HCT116 (cell line): ENCODE measurements around the gene TBC1D16. TPM values are rescaled to one million over a fixed set of nuclear protein-coding genes. Genes with fewer than 3 reads are reported as not detected.

Experiments used
- ATAC-seq: fragments of 200-7000 bp; cut with Tn5 transposase; 2 replicates; pipeline ENCODE4 v1.9.1; 2020; ENCODE audit warnings: mild to moderate bottlenecking, moderate library complexity
- BruUV-seq: library from RNA; stranded (reverse); fragments of 400-500 nt; replicated peaks from 2 replicates; lab custom pipeline; 2021; lab: Mats Ljungman, UMichigan
- CTCF ChIA-PET: fragments of 300-600 bp; sonication (Branson Sonifier 250); formaldehyde crosslinking; loops from one replicate; lab custom pipeline; 2021; ENCODE audit warnings: antibody characterized with exemption; lab: Charles Lee
- POLR2A ChIA-PET: fragments of 300-600, 350-600 bp; sonication (Branson Sonifier 250); formaldehyde crosslinking; loops from one replicate; lab custom pipeline; 2021; ENCODE audit warnings: antibody characterized with exemption; lab: Charles Lee
- RAD21 ChIA-PET, 2 experiments: fragments of 300-600 bp; sonication (Branson Sonifier 250); formaldehyde crosslinking; loops; one replicate each; lab custom pipeline; 2023; ENCODE audit warnings: low total read pairs in 2 of 2; ENCODE audit not compliant: uncharacterized antibody in 2 of 2, unreplicated experiment in 2 of 2, low non-redundant PET in 1 of 2; lab: Charles Lee
- DNase-seq: peaks from one replicate; pipeline ENCODE4 v3.0.0-alpha.2; 2010; ENCODE audit warnings: low read depth, low spot score
- H2AFZ ChIP-seq: fragments of 200-600 bp; shearing (Covaris generic), sonication (generic); 2 replicates; pipeline ENCODE4 v1.6.1; 2017; ENCODE audit warnings: low read depth, mixed run types, mixed read lengths, antibody characterized with exemption, low read length; ENCODE audit not compliant: poor library complexity, severe bottlenecking
- H3K27ac ChIP-seq: 2 replicates; pipeline ENCODE4 v1.5.1; 2012; ENCODE audit warnings: low read depth, low read length
- H3K27me3 ChIP-seq: fragments of 200-600 bp; sonication (generic); 2 replicates; pipeline ENCODE4 v1.6.1; 2016; ENCODE audit warnings: mixed run types, low read length, mixed read lengths; ENCODE audit not compliant: insufficient read depth
- H3K36me3 ChIP-seq, 2 experiments: fragments of 200-500 bp in 1 of 2; fragments of 200-600 bp in 1 of 2; sonication (Bioruptor generic) in 1 of 2; sonication (generic) in 1 of 2; 2 replicates each; pipeline versions ENCODE4 v1.5.1 to v1.6.1; 2014 to 2016; ENCODE audit warnings: low read length in 2 of 2, inconsistent platforms in 1 of 2, mixed read lengths in 1 of 2, mixed run types in 1 of 2; ENCODE audit not compliant: insufficient read depth in 2 of 2, control insufficient read depth in 1 of 2
- H3K4me1 ChIP-seq, 2 experiments: fragments of 200-600 bp in 1 of 2; sonication (generic) in 1 of 2; 2 replicates each; pipeline versions ENCODE4 v1.5.1 to v1.6.1; 2012 to 2017; ENCODE audit warnings: low read length in 2 of 2, inconsistent platforms in 1 of 2, mild to moderate bottlenecking in 1 of 2, mixed read lengths in 1 of 2, mixed run types in 1 of 2, moderate library complexity in 1 of 2; ENCODE audit not compliant: insufficient read depth in 2 of 2, control insufficient read depth in 1 of 2
- H3K4me2 ChIP-seq: fragments of 200-600 bp; sonication (generic); 2 replicates; pipeline ENCODE4 v1.6.1; 2017; ENCODE audit warnings: mixed run types, low read length, mixed read lengths
- H3K4me3 ChIP-seq, 2 experiments: fragments of 200-600 bp in 1 of 2; sonication (generic) in 1 of 2; replicated peaks in 1 of 2; 2 replicates each; pipeline ENCODE4 v1.5.1; 2011 to 2016; ENCODE audit warnings: low read length in 2 of 2, control low read depth in 1 of 2, low read depth in 1 of 2, mild to moderate bottlenecking in 1 of 2, mixed read lengths in 1 of 2, mixed run types in 1 of 2
- H3K79me2 ChIP-seq: fragments of 200-600 bp; sonication (generic); 2 replicates; pipeline ENCODE4 v1.6.1; 2017; ENCODE audit warnings: mild to moderate bottlenecking, mixed run types, low read length, moderate library complexity, mixed read lengths; ENCODE audit not compliant: insufficient read depth
- H3K9ac ChIP-seq: fragments of 200-600 bp; sonication (generic); 2 replicates; pipeline ENCODE4 v1.6.1; 2016; ENCODE audit warnings: low read length, mixed read lengths
- H3K9me2 ChIP-seq: fragments of 200-600 bp; sonication (generic), shearing (Covaris generic); 2 replicates; pipeline ENCODE4 v1.6.1; 2017; ENCODE audit warnings: mixed run types, mild to moderate bottlenecking, moderate library complexity; ENCODE audit not compliant: insufficient read depth
- H3K9me3 ChIP-seq, 2 experiments: fragments of 200-500 bp in 1 of 2; fragments of 200-600 bp in 1 of 2; sonication (Bioruptor generic) in 1 of 2; sonication (generic) in 1 of 2; 2 replicates each; pipeline ENCODE4 v1.6.1; 2014 to 2017; ENCODE audit warnings: low read length in 2 of 2, mixed read lengths in 2 of 2, inconsistent platforms in 1 of 2, low read depth in 1 of 2, mild to moderate bottlenecking in 1 of 2, mixed run types in 1 of 2, moderate library complexity in 1 of 2; ENCODE audit not compliant: control insufficient read depth in 1 of 2, insufficient read depth in 1 of 2
- H4K20me1 ChIP-seq: fragments of 200-600 bp; sonication (generic), shearing (Covaris generic); 2 replicates; pipeline ENCODE4 v1.6.1; 2017; ENCODE audit warnings: mixed run types, mild to moderate bottlenecking, moderate library complexity; ENCODE audit not compliant: insufficient read depth
- CBX3 ChIP-seq: IDR thresholded peaks from 2 replicates; pipeline ENCODE4 v1.6.1; 2012; ENCODE audit warnings: low read depth
- CEBPB ChIP-seq: IDR thresholded peaks from 2 replicates; pipeline ENCODE4 v1.6.1; 2012; ENCODE audit warnings: low read depth
- EGR1 ChIP-seq: IDR thresholded peaks from 2 replicates; pipeline ENCODE4 v1.6.1; 2012; ENCODE audit warnings: low read depth
- ELF1 ChIP-seq: IDR thresholded peaks from 2 replicates; pipeline ENCODE4 v1.6.1; 2012; ENCODE audit warnings: low read depth, borderline replicate concordance
- EZH2 ChIP-seq: fragments of 200-600 bp; sonication (generic); IDR thresholded peaks from 2 replicates; pipeline ENCODE4 v1.6.1; 2017; ENCODE audit warnings: antibody characterized with exemption, mixed run types
- EZH2phosphoT487 ChIP-seq: fragments of 200-600 bp; IDR thresholded peaks from 2 replicates; pipeline ENCODE4 v1.6.1; 2018; ENCODE audit warnings: antibody characterized with exemption, borderline replicate concordance
- FOSL1 ChIP-seq: IDR thresholded peaks from 2 replicates; pipeline ENCODE4 v1.6.1; 2012; ENCODE audit warnings: low read depth
- POLR2A ChIP-seq: IDR thresholded peaks from 2 replicates; pipeline ENCODE4 v1.7.0; 2011; ENCODE audit warnings: borderline replicate concordance; ENCODE audit not compliant: insufficient read depth, insufficient read length; ENCODE audit errors: extremely low read depth
- POLR2AphosphoS5 ChIP-seq: IDR thresholded peaks from 2 replicates; pipeline ENCODE4 v1.6.1; 2011; ENCODE audit warnings: mild to moderate bottlenecking, low read depth, low read length, moderate library complexity
- SP1 ChIP-seq: IDR thresholded peaks from 2 replicates; pipeline ENCODE4 v1.6.1; 2012; ENCODE audit warnings: low read depth
- TCF7L2 ChIP-seq: IDR thresholded peaks from 2 replicates; pipeline ENCODE4 v1.7.0; 2011; ENCODE audit warnings: borderline replicate concordance, inconsistent platforms; ENCODE audit not compliant: insufficient read depth, insufficient read length; ENCODE audit errors: extremely low read depth
- YY1 ChIP-seq: IDR thresholded peaks from 2 replicates; pipeline ENCODE4 v1.6.1; 2011; ENCODE audit warnings: low read length, low read depth, moderate library complexity, mild to moderate bottlenecking; ENCODE audit not compliant: insufficient replicate concordance; ENCODE audit errors: extremely low read depth
- ZFX ChIP-seq: fragments of 450-650 bp; IDR thresholded peaks from 2 replicates; pipeline ENCODE4 v1.6.1; 2017
- ZNF274 ChIP-seq: fragments of 200-500 bp; sonication (Bioruptor generic); IDR thresholded peaks from 2 replicates; pipeline ENCODE4 v1.6.1; 2014; ENCODE audit warnings: mild to moderate bottlenecking, low read depth, low read length, inconsistent platforms
- intact Hi-C: fragments of 100-400 bp; cut with micrococcal nuclease; formaldehyde crosslinking; loops from 2 replicates; pipeline ENCODE4 v1.10.0; 2022
- total RNA-seq: library from RNA; stranded (reverse); gene quantifications from one replicate; pipeline ENCODE4 v1.2.1, GENCODE V29; 2021; ENCODE audit not compliant: unreplicated experiment
- TF ChIP-seq, protein P1 (sequence below), 3 experiments: fragments of 200-600 bp in 1 of 3; sonication (generic) in 1 of 3; IDR thresholded peaks in 2 of 3; conservative IDR thresholded peaks in 1 of 3; 2 replicates each; pipeline ENCODE4 v1.5.1; 2012 to 2017; ENCODE audit warnings: low read depth in 2 of 3, low read length in 2 of 3, antibody characterized with exemption in 1 of 3, borderline replicate concordance in 1 of 3, control low read depth in 1 of 3, mild to moderate bottlenecking in 1 of 3, mixed read lengths in 1 of 3, mixed run types in 1 of 3, moderate library complexity in 1 of 3; ENCODE audit not compliant: insufficient read depth in 1 of 3
- TF ChIP-seq, protein P2 (sequence below): IDR thresholded peaks from 2 replicates; pipeline ENCODE4 v1.6.1; 2012
- TF ChIP-seq, protein P3 (sequence below): IDR thresholded peaks from 2 replicates; pipeline ENCODE4 v1.6.1; 2011; ENCODE audit warnings: mild to moderate bottlenecking, low read length, moderate library complexity; ENCODE audit not compliant: insufficient replicate concordance; ENCODE audit errors: extremely low read depth
- TF ChIP-seq, protein P4 (sequence below): IDR thresholded peaks from 2 replicates; pipeline ENCODE4 v1.6.1; 2012

The TBC1D16 gene
- total RNA-seq, 1 experiment from 2014 or later, result 31.1 TPM

DNA sequence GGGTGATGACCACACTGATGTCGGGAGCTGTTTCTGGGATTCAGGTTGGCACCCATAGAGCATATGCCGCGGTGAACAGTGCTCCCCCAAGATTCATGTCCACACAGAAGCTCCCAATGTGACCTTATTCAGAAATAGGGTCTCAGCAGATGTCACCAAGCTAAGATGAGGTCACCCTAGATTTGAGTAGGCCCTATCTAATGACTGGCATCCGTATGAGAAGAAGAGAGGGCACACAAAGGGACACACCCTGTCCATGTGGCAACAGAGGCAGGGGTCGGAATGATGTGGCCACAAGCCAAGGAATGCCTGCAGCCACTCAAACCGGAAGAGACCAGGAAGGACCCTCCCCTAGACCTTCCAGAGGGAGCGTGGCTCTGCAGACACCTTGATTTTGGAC is 35.5 kb downstream of the TBC1D16 start:
- H2AFZ ChIP-seq, result no peak overlapping the region
- no TSS peak for BruUV-seq
- RAD21 ChIA-PET, result no interaction called here
- ATAC-seq (no peak), DNase-seq (no peak)
- intact Hi-C loops, result no loop called here
- H3K79me2 ChIP-seq, result no peaks in the 10 kb centered on the region
- no peaks in the 10 kb centered on the region for H3K4me1 ChIP-seq
- H3K4me2 ChIP-seq, result no peak overlapping the region
- no peaks in the 10 kb centered on the region for H3K36me3 ChIP-seq
- POLR2A ChIA-PET, result no interaction called here
- TF ChIP-seq SP1 (no peak), ZNF274 (no peak), ZFX (no peak), YY1 (no peak), FOSL1 (no peak), TCF7L2 (no peak), ELF1 (no peak), CEBPB (no peak), CBX3 (no peak), POLR2A (no peak), EZH2phosphoT487 (no peak), EZH2 (no peak), EGR1 (no peak), POLR2AphosphoS5 (no peak)
- TF ChIP-seq, protein P1, sequence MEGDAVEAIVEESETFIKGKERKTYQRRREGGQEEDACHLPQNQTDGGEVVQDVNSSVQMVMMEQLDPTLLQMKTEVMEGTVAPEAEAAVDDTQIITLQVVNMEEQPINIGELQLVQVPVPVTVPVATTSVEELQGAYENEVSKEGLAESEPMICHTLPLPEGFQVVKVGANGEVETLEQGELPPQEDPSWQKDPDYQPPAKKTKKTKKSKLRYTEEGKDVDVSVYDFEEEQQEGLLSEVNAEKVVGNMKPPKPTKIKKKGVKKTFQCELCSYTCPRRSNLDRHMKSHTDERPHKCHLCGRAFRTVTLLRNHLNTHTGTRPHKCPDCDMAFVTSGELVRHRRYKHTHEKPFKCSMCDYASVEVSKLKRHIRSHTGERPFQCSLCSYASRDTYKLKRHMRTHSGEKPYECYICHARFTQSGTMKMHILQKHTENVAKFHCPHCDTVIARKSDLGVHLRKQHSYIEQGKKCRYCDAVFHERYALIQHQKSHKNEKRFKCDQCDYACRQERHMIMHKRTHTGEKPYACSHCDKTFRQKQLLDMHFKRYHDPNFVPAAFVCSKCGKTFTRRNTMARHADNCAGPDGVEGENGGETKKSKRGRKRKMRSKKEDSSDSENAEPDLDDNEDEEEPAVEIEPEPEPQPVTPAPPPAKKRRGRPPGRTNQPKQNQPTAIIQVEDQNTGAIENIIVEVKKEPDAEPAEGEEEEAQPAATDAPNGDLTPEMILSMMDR (IDR thresholded peaks at IDR 0.05 in 2 of 3, conservative IDR thresholded peaks at IDR 0.05 in 1 of 3; ENCODE audit: borderline replicate concordance in 1 of 3, insufficient read depth in 1 of 3, low read depth in 2 of 3, low read length in 2 of 3), result no peak
- TF ChIP-seq, protein P2, sequence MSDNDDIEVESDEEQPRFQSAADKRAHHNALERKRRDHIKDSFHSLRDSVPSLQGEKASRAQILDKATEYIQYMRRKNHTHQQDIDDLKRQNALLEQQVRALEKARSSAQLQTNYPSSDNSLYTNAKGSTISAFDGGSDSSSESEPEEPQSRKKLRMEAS, result no peak
- TF ChIP-seq, protein P3, sequence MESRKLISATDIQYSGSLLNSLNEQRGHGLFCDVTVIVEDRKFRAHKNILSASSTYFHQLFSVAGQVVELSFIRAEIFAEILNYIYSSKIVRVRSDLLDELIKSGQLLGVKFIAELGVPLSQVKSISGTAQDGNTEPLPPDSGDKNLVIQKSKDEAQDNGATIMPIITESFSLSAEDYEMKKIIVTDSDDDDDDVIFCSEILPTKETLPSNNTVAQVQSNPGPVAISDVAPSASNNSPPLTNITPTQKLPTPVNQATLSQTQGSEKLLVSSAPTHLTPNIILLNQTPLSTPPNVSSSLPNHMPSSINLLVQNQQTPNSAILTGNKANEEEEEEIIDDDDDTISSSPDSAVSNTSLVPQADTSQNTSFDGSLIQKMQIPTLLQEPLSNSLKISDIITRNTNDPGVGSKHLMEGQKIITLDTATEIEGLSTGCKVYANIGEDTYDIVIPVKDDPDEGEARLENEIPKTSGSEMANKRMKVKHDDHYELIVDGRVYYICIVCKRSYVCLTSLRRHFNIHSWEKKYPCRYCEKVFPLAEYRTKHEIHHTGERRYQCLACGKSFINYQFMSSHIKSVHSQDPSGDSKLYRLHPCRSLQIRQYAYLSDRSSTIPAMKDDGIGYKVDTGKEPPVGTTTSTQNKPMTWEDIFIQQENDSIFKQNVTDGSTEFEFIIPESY, result no peak
- TF ChIP-seq, protein P4, sequence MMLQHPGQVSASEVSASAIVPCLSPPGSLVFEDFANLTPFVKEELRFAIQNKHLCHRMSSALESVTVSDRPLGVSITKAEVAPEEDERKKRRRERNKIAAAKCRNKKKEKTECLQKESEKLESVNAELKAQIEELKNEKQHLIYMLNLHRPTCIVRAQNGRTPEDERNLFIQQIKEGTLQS, result no peak
- H3K9me2 ChIP-seq, result no peaks in the 10 kb centered on the region
- no peak overlapping the region for H3K9ac ChIP-seq
- CTCF ChIA-PET, result interaction anchor here (1.2 kb wide), 1 partner anchor 8 kb away, joined by 3 read pairs; no protein-coding TSS in a partner anchor
- no peaks in the 10 kb centered on the region for H4K20me1 ChIP-seq
- H3K27ac ChIP-seq, result no peak overlapping the region
- H3K27me3 ChIP-seq, result no peaks in the 10 kb centered on the region
- H3K9me3 ChIP-seq, result no peaks in the 10 kb centered on the region
- no peak overlapping the region for H3K4me3 ChIP-seq
